Ishikawa (cell line): Measurements from ENCODE around the gene ADD3.

Experiments
- CEBPB ChIP-seq: IDR thresholded peaks from 2 replicates; pipeline ENCODE4 v1.6.1; 2012
- TAF1 ChIP-seq: IDR thresholded peaks from 2 replicates; pipeline ENCODE4 v1.6.1; 2012; ENCODE audit warnings: low read depth, mild to moderate bottlenecking
- YY1 ChIP-seq: IDR thresholded peaks from 2 replicates; pipeline ENCODE4 v1.6.1; 2012; ENCODE audit warnings: low read depth

DNA sequence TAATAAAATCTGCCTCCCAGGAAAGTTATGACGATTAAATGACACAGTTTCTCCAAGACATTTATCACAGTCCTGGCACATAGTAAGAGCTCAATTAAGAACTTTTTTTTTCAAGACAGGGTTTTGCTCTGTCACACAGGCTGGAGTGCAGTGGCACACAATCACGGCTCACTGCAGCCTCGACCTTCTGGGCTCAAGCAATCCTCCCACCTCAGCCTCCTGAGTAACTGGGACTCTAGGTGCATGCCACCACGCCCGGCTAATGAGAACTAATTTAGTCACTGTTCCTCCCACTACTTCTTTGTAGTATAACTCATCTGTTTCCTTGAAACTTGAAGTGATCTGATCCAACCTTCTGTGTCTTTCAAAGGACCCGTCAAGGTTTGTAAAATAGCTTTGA, 157.5 kb downstream of the ADD3 start:
- TF ChIP-seq YY1 (no peak), TAF1 (no peak), CEBPB (no peak)
